ENCODE measurements around the gene LMTK3.
A peak's percentile ranks its signal among the peaks of the same experiment; 100 is the strongest.

Gene LMTK3

GRCh38 chr19:48469934-48470680 lies 41.5 kb downstream of the LMTK3 start:
- DNase-seq: no peak

- DNase-seq: peak; percentile 51
Observed at GRCh38 chr19:48469289-48469881, 42.2 kb downstream of the LMTK3 start, which contains the start of gene CYTH2. CYTH2 (plus strand) TSS chr19:48469369; CDS start chr19:48469508, 139 bp downstream.

- peak; percentile 98 for DNase-seq
Observed at GRCh38 chr19:48468772-48469288, 42.8 kb downstream of the LMTK3 start.

GRCh38 chr19:48466561-48467325 lies 44.9 kb downstream of the LMTK3 start:
- DNase-seq: peak; percentile 48

GRCh38 chr19:48465215-48465614 lies 46.4 kb downstream of the LMTK3 start:
- no peak for DNase-seq

- DNase-seq: no peak
Observed at GRCh38 chr19:48461982-48462655, 49.5 kb downstream of the LMTK3 start.

GRCh38 chr19:48461651-48461981 lies 50.0 kb downstream of the LMTK3 start:
- DNase-seq: no peak

- DNase-seq: no peak
Observed at GRCh38 chr19:48458016-48458415, 53.6 kb downstream of the LMTK3 start.

- no peak for DNase-seq
Observed at GRCh38 chr19:48456864-48457263, 54.8 kb downstream of the LMTK3 start.

GRCh38 chr19:48455908-48456562 lies 55.6 kb downstream of the LMTK3 start:
- no peak for DNase-seq

- no peak for DNase-seq
Observed at GRCh38 chr19:48455171-48455907, 56.3 kb downstream of the LMTK3 start, which contains the start of gene KCNJ14. KCNJ14 (plus strand) TSS chr19:48455574; CDS start chr19:48461725, 6,151 bp downstream.

GRCh38 chr19:48454150-48454730 lies 57.4 kb downstream of the LMTK3 start:
- DNase-seq: no peak

- no peak for DNase-seq
Observed at GRCh38 chr19:48452289-48453190, 59.1 kb downstream of the LMTK3 start.

- DNase-seq: no peak
Observed at GRCh38 chr19:48451624-48452023, 60.0 kb downstream of the LMTK3 start.

GRCh38 chr19:48450863-48451262 lies 60.8 kb downstream of the LMTK3 start:
- no peak for DNase-seq

- DNase-seq: no peak
Observed at GRCh38 chr19:48450441-48450840, 61.2 kb downstream of the LMTK3 start.

GRCh38 chr19:48448563-48448962 lies 63.1 kb downstream of the LMTK3 start:
- no peak for DNase-seq

GRCh38 chr19:48446579-48446978 lies 65.1 kb downstream of the LMTK3 start:
- DNase-seq: no peak

- peak; percentile 93 for DNase-seq
Observed at GRCh38 chr19:48445606-48446481, 65.8 kb downstream of the LMTK3 start, which contains the start of gene GRWD1. GRWD1 (plus strand) TSS chr19:48445983; CDS start chr19:48446006, 23 bp downstream.
